Measurements from ENCODE around the gene NLRP7. TPM values are rescaled to one million over a fixed set of nuclear protein-coding genes. Genes with fewer than 3 reads are reported as not detected.

The NLRP7 gene
- total RNA-seq, 4 donors from 2014 or later, result not detected

- ATAC-seq (ENCODE audit: low FRiP score) (no peak), DNase-seq (ENCODE audit: low spot score) (no peak)
- no peak for TF ChIP-seq CTCF (IDR thresholded peaks at IDR 0.05)
Measured at GRCh38 chr19:54875506-54875905, 71.8 kb downstream of the NLRP7 start.

DNA sequence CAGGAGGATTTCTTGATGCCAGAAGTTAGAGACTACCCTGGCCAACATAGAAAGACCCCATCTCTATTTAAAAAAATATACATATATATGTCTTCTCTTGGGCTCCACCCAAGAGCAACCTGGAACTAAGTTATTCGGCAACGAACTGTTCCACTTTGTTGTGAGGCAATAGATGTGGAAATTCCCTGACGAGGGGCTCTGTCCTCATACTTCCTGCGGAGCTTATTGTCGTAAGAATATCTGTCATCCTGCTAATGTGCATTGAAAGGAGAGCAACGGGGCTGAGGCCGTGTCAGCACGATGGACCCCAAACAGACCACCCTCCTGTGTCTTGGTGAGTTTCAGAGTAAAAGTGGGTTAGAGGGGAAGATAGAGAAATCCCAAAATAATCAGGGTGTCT, 73.3 kb downstream of the NLRP7 start, which contains the start of gene FCAR:
FCAR (plus strand) TSS at position 246 of the 400 bp plus-strand sequence; CDS start at position 301, 55 bp downstream.
- DNase-seq (ENCODE audit: low spot score), result no peak
- no peak for ATAC-seq (ENCODE audit: low FRiP score)
- TF ChIP-seq CTCF (IDR thresholded peaks at IDR 0.05), result no peak

Small RNA genes within 50 kb of the gene (small RNA-seq; reads per million reads assigned to genes)
- not detected for gene AC011476.8

Other genes with a start within 250 kb of the NLRP7 start
- not detected for gene KIR3DL3, start 223.1 kb downstream of the NLRP7 start, total RNA-seq
- gene KIR2DL3, start 209.0 kb downstream of the NLRP7 start, total RNA-seq, result not detected
- under 1 TPM in 1 of 4 donors, not detected in 3; 0.36 TPM for gene KIR2DL1, start 177.7 kb downstream of the NLRP7 start, total RNA-seq
- gene KIR2DL4, start 143.9 kb downstream of the NLRP7 start, total RNA-seq, result under 1 TPM in 1 of 4 donors, not detected in 3; 0.72 TPM
- gene KIR3DL1, start 131.1 kb downstream of the NLRP7 start, total RNA-seq, result under 1 TPM in 1 of 4 donors, not detected in 3; 0.38 TPM
- gene KIR2DS4, start 114.9 kb downstream of the NLRP7 start, total RNA-seq, result not detected
- under 1 TPM in 2 of 4 donors, not detected in 2; 0.36 to 0.38 TPM for gene KIR3DL2, start 97.1 kb downstream of the NLRP7 start, total RNA-seq
- 10 to 100 TPM in 1 of 4 donors, 1 to 10 TPM in 3; 5.5 to 11.2 (median 7.0) TPM for gene FCAR, start 73.3 kb downstream of the NLRP7 start, total RNA-seq
- 1 to 10 TPM in 1 of 4 donors, under 1 TPM in 1, not detected in 2; 0.72 to 2.3 TPM for gene NCR1, start 41.4 kb downstream of the NLRP7 start, total RNA-seq
- 1 to 10 TPM in 2 of 4 donors, not detected in 2; 2.4 TPM for gene NLRP2, start 18.8 kb upstream of the NLRP7 start, total RNA-seq
- gene GP6, start 90.7 kb upstream of the NLRP7 start, total RNA-seq, result under 1 TPM in 1 of 4 donors, not detected in 3; 0.56 TPM
- gene RDH13, start 115.6 kb upstream of the NLRP7 start, total RNA-seq, result 10 to 100 TPM in 2 of 4 donors, 1 to 10 TPM in 2; 8.2 to 14.1 (median 10.8) TPM
- gene EPS8L1, start 128.3 kb upstream of the NLRP7 start, total RNA-seq, result 10 to 100 TPM in 2 of 4 donors, 1 to 10 TPM in 1, under 1 TPM in 1; 0.95 to 41.7 (median 15.5) TPM
- gene PPP1R12C, start 170.1 kb upstream of the NLRP7 start, total RNA-seq, result 100 to 1,000 TPM in 2 of 4 donors, 10 to 100 TPM in 2; 59.9 to 127 (median 107) TPM
- gene TNNT1, start 201.7 kb upstream of the NLRP7 start, total RNA-seq, result 1 to 10 TPM in 3 of 4 donors, not detected in 1; 1.9 to 7.2 (median 4.3) TPM
- gene TNNI3, start 210.2 kb upstream of the NLRP7 start, total RNA-seq, result not detected
- under 1 TPM in 2 of 4 donors, not detected in 2; 0.65 to 0.69 TPM for gene DNAAF3, start 219.1 kb upstream of the NLRP7 start, total RNA-seq
- under 1 TPM in 1 of 4 donors, not detected in 3; 0.28 TPM for gene SYT5, start 232.8 kb upstream of the NLRP7 start, total RNA-seq